GM21390 (cell line): ENCODE data around the gene GNA14.
"Not testable (repeated sequence)": the region's sequence is repeated elsewhere in the genome, so short reads cannot be mapped to it uniquely, and the experiment has no call there.

Experiments
- ATAC-seq: cut with Tn5 transposase; IDR thresholded peaks from one replicate; pipeline ENCODE4 v1.9.1; 2021; ENCODE audit not compliant: unreplicated experiment

GNA14 gene

GRCh38 chr9:77648234-77649108 is at the start of gene GNA14:
Gene GNA14 (minus strand): TSS chr9:77648322. CDS start chr9:77647793, 529 bp downstream.
- no peak for ATAC-seq

GRCh38 chr9:77697238-77697984 is 49.3 kb upstream of the GNA14 start:
- ATAC-seq: no peak

GRCh38 chr9:77690723-77691122 is 42.6 kb upstream of the GNA14 start:
- ATAC-seq: not testable (repeated sequence)

GRCh38 chr9:77690119-77690518 is 42.0 kb upstream of the GNA14 start:
- ATAC-seq: not testable (repeated sequence)

- not testable (repeated sequence) for ATAC-seq
Observed at GRCh38 chr9:77687737-77688136, 39.6 kb upstream of the GNA14 start.

- ATAC-seq: no peak
Observed at GRCh38 chr9:77680581-77680980, 32.5 kb upstream of the GNA14 start.

GRCh38 chr9:77679661-77680368 is 31.7 kb upstream of the GNA14 start:
- no peak for ATAC-seq

GRCh38 chr9:77679088-77679487 is 31.0 kb upstream of the GNA14 start:
- ATAC-seq: no peak

GRCh38 chr9:77677957-77678535 is 29.9 kb upstream of the GNA14 start:
- ATAC-seq: no peak

GRCh38 chr9:77677397-77677796 is 29.3 kb upstream of the GNA14 start:
- ATAC-seq: no peak

GRCh38 chr9:77673941-77674791 is 26.0 kb upstream of the GNA14 start:
- ATAC-seq: no peak

- ATAC-seq: no peak
Observed at GRCh38 chr9:77672183-77672582, 24.1 kb upstream of the GNA14 start.

GRCh38 chr9:77667151-77667550 is 19.0 kb upstream of the GNA14 start:
- no peak for ATAC-seq

GRCh38 chr9:77663754-77664153 is 15.6 kb upstream of the GNA14 start:
- no peak for ATAC-seq

- ATAC-seq: no peak
Observed at GRCh38 chr9:77661566-77662085, 13.5 kb upstream of the GNA14 start.

GRCh38 chr9:77659926-77660325 is 11.8 kb upstream of the GNA14 start:
- ATAC-seq: no peak

GRCh38 chr9:77651203-77651602 is 3.1 kb upstream of the GNA14 start:
- no peak for ATAC-seq

GRCh38 chr9:77649109-77649812 is 1.1 kb upstream of the GNA14 start:
- no peak for ATAC-seq
